Smooth muscle cell (in vitro differentiated cells): ENCODE data around the gene BDNF. TPM values are rescaled to one million over a fixed set of nuclear protein-coding genes. Genes with fewer than 3 reads are reported as not detected.

Source experiments
- DNase-seq: peaks from one replicate; lab custom pipeline; 2025; ENCODE audit not compliant: unreplicated experiment; lab: John Stamatoyannopoulos, UW
- H2AFZ ChIP-seq: fragments of 200-600 bp; sonication (generic); 2 replicates; pipeline ENCODE4 v1.6.0; 2016; ENCODE audit warnings: antibody characterized with exemption, low read depth, mild to moderate bottlenecking
- H3F3A ChIP-seq: fragments of 200-600 bp; sonication (generic); 2 replicates; pipeline ENCODE4 v1.6.0; 2017; ENCODE audit warnings: antibody characterized with exemption, low read depth
- H3K27ac ChIP-seq: fragments of 200-600 bp; sonication (generic); 2 replicates; pipeline ENCODE4 v1.5.1; 2016; ENCODE audit warnings: low read depth, mild to moderate bottlenecking
- H3K27me3 ChIP-seq: fragments of 200-600 bp; sonication (generic); 2 replicates; pipeline ENCODE4 v1.6.1; 2016; ENCODE audit warnings: low read depth, mild to moderate bottlenecking
- H3K36me3 ChIP-seq: fragments of 200-600 bp; sonication (generic); 2 replicates; pipeline ENCODE4 v1.5.1; 2016; ENCODE audit warnings: low read depth
- H3K4me1 ChIP-seq: fragments of 200-600 bp; sonication (generic); 2 replicates; pipeline ENCODE4 v1.5.1; 2016; ENCODE audit warnings: low read depth
- H3K4me2 ChIP-seq: fragments of 200-600 bp; sonication (generic); 2 replicates; pipeline ENCODE4 v1.6.0; 2016; ENCODE audit warnings: mild to moderate bottlenecking
- H3K4me3 ChIP-seq: fragments of 200-600 bp; sonication (generic); 2 replicates; pipeline ENCODE4 v1.5.1; 2016; ENCODE audit warnings: mild to moderate bottlenecking
- H3K79me2 ChIP-seq: fragments of 200-600 bp; sonication (generic); 2 replicates; pipeline ENCODE4 v1.6.0; 2016; ENCODE audit warnings: low read depth, mild to moderate bottlenecking
- H3K9ac ChIP-seq: fragments of 200-600 bp; sonication (generic); 2 replicates; pipeline ENCODE4 v1.6.0; 2016; ENCODE audit warnings: low read depth
- H3K9me3 ChIP-seq: fragments of 200-600 bp; sonication (generic); replicated peaks from 2 replicates; pipeline ENCODE4 v1.5.1; 2016; ENCODE audit warnings: low read depth
- H4K20me1 ChIP-seq: fragments of 200-600 bp; sonication (generic); 2 replicates; pipeline ENCODE4 v1.6.0; 2016; ENCODE audit warnings: low read depth
- CTCF ChIP-seq: fragments of 200-600 bp; sonication (generic); IDR thresholded peaks from 2 replicates; pipeline ENCODE4 v1.5.1; 2017; ENCODE audit warnings: borderline replicate concordance, mild to moderate bottlenecking, antibody characterized with exemption; ENCODE audit not compliant: insufficient read depth, poor library complexity, severe bottlenecking
- WGBS: methylation state at CpG from one replicate; pipeline ENCODE4 v1.1.7; 2016; ENCODE audit warnings: low lambda C conversion rate; 5-methylcytosine and 5-hydroxymethylcytosine counted together
- polyA plus RNA-seq: library from polyadenylated mRNA; unstranded; fragments of >200 nt; fragmentation: Nextera tagmentation; extraction: Ambion mirVana; gene quantifications from 2 replicates; pipeline ENCODE4 v1.2.1, GENCODE V29; 2016
- total RNA-seq: library from RNA; depleted of rRNA; stranded (reverse); fragments of >200 nt; gene quantifications from 2 replicates; pipeline ENCODE4 v1.2.3, GENCODE V29; 2014

BDNF gene
- total and polyA plus RNA-seq, 2 experiments from 2014 or later, result 5.6 to 8.2 TPM

- Histone ChIP-seq H3K27ac (no peak overlapping the region), H3K27me3 (no peaks in the 10 kb centered on the region), H2AFZ (no peak overlapping the region), H4K20me1 (no peaks in the 10 kb centered on the region), H3K36me3 (no peaks in the 10 kb centered on the region), H3K4me1 (no peaks in the 10 kb centered on the region), H3K4me3 (no peak overlapping the region), H3F3A (no peaks in the 10 kb centered on the region), H3K9me3 (no peaks in the 10 kb centered on the region), H3K79me2 (no peaks in the 10 kb centered on the region), H3K4me2 (no peak overlapping the region), H3K9ac (no peak overlapping the region)
- no peak for TF ChIP-seq CTCF
- WGBS, result 94% methylated on average over 4 of the region's 4 CpGs
- no peak for DNase-seq
These were observed 78.7 kb downstream of the BDNF start for GRCh38 chr11:27621405-27622161.

- Histone ChIP-seq H3K4me3 (no peak overlapping the region), H3K36me3 (no peaks in the 10 kb centered on the region), H3K9me3 (no peaks in the 10 kb centered on the region), H3K27me3 (no peaks in the 10 kb centered on the region), H3K27ac (no peak overlapping the region), H3K4me1 (no peaks in the 10 kb centered on the region), H4K20me1 (no peaks in the 10 kb centered on the region), H2AFZ (no peak overlapping the region), H3K79me2 (no peaks in the 10 kb centered on the region), H3K4me2 (no peak overlapping the region), H3F3A (no peaks in the 10 kb centered on the region), H3K9ac (no peak overlapping the region)
- 53% methylated on average over 2 of the region's 2 CpGs for WGBS
- no peak for DNase-seq
- TF ChIP-seq CTCF, result no peak
These were observed 80.4 kb downstream of the BDNF start for GRCh38 chr11:27619763-27620335.

- no peaks in the 10 kb centered on the region for H4K20me1 ChIP-seq
- H3K36me3 ChIP-seq, result no peaks in the 10 kb centered on the region
- no peaks in the 10 kb centered on the region for H3F3A ChIP-seq
- no peak overlapping the region for H3K4me2 ChIP-seq
- no peaks in the 10 kb centered on the region for H3K4me1 ChIP-seq
- no peaks in the 10 kb centered on the region for H3K27me3 ChIP-seq
- no peak overlapping the region for H2AFZ ChIP-seq
- no peak overlapping the region for H3K4me3 ChIP-seq
- no peak overlapping the region for H3K9ac ChIP-seq
- no peak for DNase-seq
- no peaks in the 10 kb centered on the region for H3K79me2 ChIP-seq
- WGBS, result 82% methylated on average over 5 of the region's 5 CpGs
- no peak for TF ChIP-seq CTCF
- H3K9me3 ChIP-seq, result no peaks in the 10 kb centered on the region
- H3K27ac ChIP-seq, result no peak overlapping the region
These were observed 81.1 kb downstream of the BDNF start for GRCh38 chr11:27619039-27619574.
